ENCODE data around the gene C1R. TPM values are rescaled to one million over a fixed set of nuclear protein-coding genes. Genes with fewer than 3 reads are reported as not detected.

Gene C1R
- total RNA-seq, 3 donors from 2014 or later (not counting 1 experiment from before 2014, with no cell fraction given), result 6.4 to 7.8 (median 6.6) TPM

DNA sequence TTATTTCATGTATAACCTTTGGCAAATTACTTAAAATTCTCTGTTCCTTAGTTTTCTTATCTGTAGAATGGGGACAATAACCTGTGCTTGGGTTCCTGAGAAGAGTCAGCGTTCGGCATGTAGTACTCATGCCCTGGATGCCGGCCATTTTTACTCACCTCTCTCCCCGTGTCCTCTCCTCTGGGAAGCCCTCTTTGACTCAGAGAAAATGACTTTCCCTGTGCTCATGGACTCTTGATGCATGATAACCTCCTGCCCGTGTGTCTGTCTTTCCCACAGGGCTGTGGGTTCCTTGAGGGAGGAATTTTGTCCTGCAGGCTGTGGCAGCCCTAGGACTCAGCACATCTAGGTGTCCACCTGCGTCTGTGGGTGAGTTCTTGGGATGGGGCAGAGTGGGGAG, 22.6 kb upstream of the C1R start:
- Histone ChIP-seq H3K27ac (ENCODE audit: low read length) (no peak overlapping the region), H3K4me1 (ENCODE audit: control insufficient read depth, insufficient read depth, low read length) (peaks cover 6% of the 10 kb centered on the region), H3K36me3 (ENCODE audit: control insufficient read depth, insufficient read depth, low read length) (peaks cover 21% of the 10 kb centered on the region), H3K4me3 (ENCODE audit: low read length) (no peak overlapping the region), H3K9me3 (ENCODE audit: control insufficient read depth, insufficient read depth, low read length) (no peaks in the 10 kb centered on the region), H3K27me3 (ENCODE audit: control insufficient read depth, insufficient read depth, low read length) (no peaks in the 10 kb centered on the region)
- Mint-ChIP-seq H3K36me3 (no peaks in the 10 kb centered on the region), H3K4me3 (no peak overlapping the region), H3K27me3 (ENCODE audit: low read depth in 2 of 2) (no peaks in the 10 kb centered on the region), H3K9me3 (no peaks in the 10 kb centered on the region), H3K4me1 (peaks cover 5 to 6% of the 10 kb centered on the region in 2 donors), H3K27ac (no peak overlapping the region)
- ATAC-seq (no peak), DNase-seq (no peak)
- intact Hi-C loops (cut with micrococcal nuclease), result no loop called here
- WGBS (ENCODE audit: insufficient coverage), result 94% methylated on average over 6 of the region's 6 CpGs
- TF ChIP-seq, protein P1, sequence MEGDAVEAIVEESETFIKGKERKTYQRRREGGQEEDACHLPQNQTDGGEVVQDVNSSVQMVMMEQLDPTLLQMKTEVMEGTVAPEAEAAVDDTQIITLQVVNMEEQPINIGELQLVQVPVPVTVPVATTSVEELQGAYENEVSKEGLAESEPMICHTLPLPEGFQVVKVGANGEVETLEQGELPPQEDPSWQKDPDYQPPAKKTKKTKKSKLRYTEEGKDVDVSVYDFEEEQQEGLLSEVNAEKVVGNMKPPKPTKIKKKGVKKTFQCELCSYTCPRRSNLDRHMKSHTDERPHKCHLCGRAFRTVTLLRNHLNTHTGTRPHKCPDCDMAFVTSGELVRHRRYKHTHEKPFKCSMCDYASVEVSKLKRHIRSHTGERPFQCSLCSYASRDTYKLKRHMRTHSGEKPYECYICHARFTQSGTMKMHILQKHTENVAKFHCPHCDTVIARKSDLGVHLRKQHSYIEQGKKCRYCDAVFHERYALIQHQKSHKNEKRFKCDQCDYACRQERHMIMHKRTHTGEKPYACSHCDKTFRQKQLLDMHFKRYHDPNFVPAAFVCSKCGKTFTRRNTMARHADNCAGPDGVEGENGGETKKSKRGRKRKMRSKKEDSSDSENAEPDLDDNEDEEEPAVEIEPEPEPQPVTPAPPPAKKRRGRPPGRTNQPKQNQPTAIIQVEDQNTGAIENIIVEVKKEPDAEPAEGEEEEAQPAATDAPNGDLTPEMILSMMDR (IDR thresholded peaks at IDR 0.05), result no peak

DNA sequence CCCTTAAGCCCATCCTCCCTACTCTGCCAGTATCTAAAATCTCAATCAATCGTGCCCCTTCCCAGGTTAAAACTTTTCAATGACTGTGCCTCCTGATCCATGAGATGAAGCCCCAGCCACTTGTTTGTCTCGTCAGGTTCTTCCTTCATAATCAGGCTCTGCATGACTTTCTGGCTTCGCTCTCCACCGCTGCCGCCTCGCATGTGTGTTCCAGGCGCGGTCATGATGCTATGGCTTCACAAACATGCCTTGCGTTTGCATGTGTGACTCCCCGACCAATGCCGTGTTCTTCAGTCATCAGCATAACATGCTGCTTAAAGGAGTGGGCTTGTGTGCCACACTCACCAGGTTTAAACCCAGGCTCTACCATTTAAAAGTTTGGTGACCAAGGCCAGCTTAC, 21.8 kb upstream of the C1R start:
- DNase-seq (no peak), ATAC-seq (no peak)
- H3K27ac Mint-ChIP-seq, result no peak overlapping the region
- no peak overlapping the region for H3K4me3 Mint-ChIP-seq
- Histone ChIP-seq H3K4me3 (ENCODE audit: low read length) (no peak overlapping the region), H3K27me3 (ENCODE audit: control insufficient read depth, insufficient read depth, low read length) (no peaks in the 10 kb centered on the region), H3K27ac (ENCODE audit: low read length) (no peak overlapping the region), H3K36me3 (ENCODE audit: control insufficient read depth, insufficient read depth, low read length) (peaks cover 21% of the 10 kb centered on the region), H3K4me1 (ENCODE audit: control insufficient read depth, insufficient read depth, low read length) (peaks cover 14% of the 10 kb centered on the region), H3K9me3 (ENCODE audit: control insufficient read depth, insufficient read depth, low read length) (no peaks in the 10 kb centered on the region)
- no peaks in the 10 kb centered on the region for H3K9me3 Mint-ChIP-seq
- 96% methylated on average over 11 of the region's 11 CpGs for whole genome bisulfite sequencing (ENCODE audit: insufficient coverage)
- peaks cover 12 to 13% of the 10 kb centered on the region in 2 donors for H3K4me1 Mint-ChIP-seq
- TF ChIP-seq, protein P1 (IDR thresholded peaks at IDR 0.05), result no peak
- H3K27me3 Mint-ChIP-seq (ENCODE audit: low read depth in 2 of 2), result no peaks in the 10 kb centered on the region
- intact Hi-C loops (cut with micrococcal nuclease), result no loop called here
- no peaks in the 10 kb centered on the region for H3K36me3 Mint-ChIP-seq

- H3K27me3 ChIP-seq (ENCODE audit: control insufficient read depth, insufficient read depth, low read length), result no peaks in the 10 kb centered on the region
- Mint-ChIP-seq H3K27me3 (ENCODE audit: low read depth in 2 of 2) (no peaks in the 10 kb centered on the region), H3K27ac (peak overlapping the region in 1 of 2 donors; percentile 61), H3K4me1 (peaks cover 14 to 16% of the 10 kb centered on the region in 2 donors), H3K4me3 (no peak overlapping the region), H3K36me3 (no peaks in the 10 kb centered on the region), H3K9me3 (no peaks in the 10 kb centered on the region)
- TF ChIP-seq, protein P1 (IDR thresholded peaks at IDR 0.05), result peak; percentile 85
- H3K9me3 ChIP-seq (ENCODE audit: control insufficient read depth, insufficient read depth, low read length), result no peaks in the 10 kb centered on the region
- H3K4me3 ChIP-seq (ENCODE audit: low read length), result no peak overlapping the region
- intact Hi-C loops (cut with micrococcal nuclease), result loop anchor here (1.0 kb wide), 2 partner anchors 189 to 244 kb away; no protein-coding TSS in a partner anchor
- H3K4me1 ChIP-seq (ENCODE audit: control insufficient read depth, insufficient read depth, low read length), result peaks cover 14% of the 10 kb centered on the region
- DNase-seq (peak in 1 of 2 donors; percentile 82), ATAC-seq (peak; percentile 52 to 64 (median 55))
- peaks cover 21% of the 10 kb centered on the region for H3K36me3 ChIP-seq (ENCODE audit: control insufficient read depth, insufficient read depth, low read length)
- WGBS (ENCODE audit: insufficient coverage), result 57% methylated on average over 5 of the region's 5 CpGs
- no peak overlapping the region for H3K27ac ChIP-seq (ENCODE audit: low read length)
Measured at GRCh38 chr12:7113389-7113871, 21.2 kb upstream of the C1R start.

GRCh38 chr12:7112041-7112440, 19.8 kb upstream of the C1R start:
- Histone ChIP-seq H3K27me3 (ENCODE audit: control insufficient read depth, insufficient read depth, low read length) (no peaks in the 10 kb centered on the region), H3K4me3 (ENCODE audit: low read length) (no peak overlapping the region), H3K36me3 (ENCODE audit: control insufficient read depth, insufficient read depth, low read length) (peaks cover 21% of the 10 kb centered on the region), H3K9me3 (ENCODE audit: control insufficient read depth, insufficient read depth, low read length) (no peaks in the 10 kb centered on the region), H3K4me1 (ENCODE audit: control insufficient read depth, insufficient read depth, low read length) (peaks cover 26% of the 10 kb centered on the region), H3K27ac (ENCODE audit: low read length) (no peak overlapping the region)
- Mint-ChIP-seq H3K27ac (no peak overlapping the region), H3K4me3 (no peak overlapping the region), H3K4me1 (peaks cover 24 to 26% of the 10 kb centered on the region in 2 donors), H3K27me3 (ENCODE audit: low read depth in 2 of 2) (no peaks in the 10 kb centered on the region), H3K9me3 (no peaks in the 10 kb centered on the region), H3K36me3 (no peaks in the 10 kb centered on the region)
- 90% methylated on average over 2 of the region's 4 CpGs for WGBS (ENCODE audit: insufficient coverage)
- ATAC-seq (no peak), DNase-seq (no peak)
- TF ChIP-seq, protein P1 (IDR thresholded peaks at IDR 0.05), result no peak
- intact Hi-C loops (cut with micrococcal nuclease), result no loop called here

Data from natural killer cell (primary cell).